Umbilical cord (tissue), 2 donors: ENCODE results near the gene CTIF. TPM values are rescaled to one million over a fixed set of nuclear protein-coding genes. Genes with fewer than 3 reads are reported as not detected.

Source experiments
- DNase-seq: peaks from one replicate; pipeline ENCODE4 v3.0.0-alpha.2; 2015; ENCODE audit warnings: low spot score
- total RNA-seq: library from RNA; depleted of rRNA; stranded (reverse); fragments of >200 nt; gene quantifications from one replicate; pipeline ENCODE4 v1.2.3, GENCODE V29; 2014; ENCODE audit warnings: low replicate concordance; ENCODE audit not compliant: insufficient read depth

CTIF gene
- total RNA-seq, 1 donor from 2014 or later: 39.7 TPM

DNA sequence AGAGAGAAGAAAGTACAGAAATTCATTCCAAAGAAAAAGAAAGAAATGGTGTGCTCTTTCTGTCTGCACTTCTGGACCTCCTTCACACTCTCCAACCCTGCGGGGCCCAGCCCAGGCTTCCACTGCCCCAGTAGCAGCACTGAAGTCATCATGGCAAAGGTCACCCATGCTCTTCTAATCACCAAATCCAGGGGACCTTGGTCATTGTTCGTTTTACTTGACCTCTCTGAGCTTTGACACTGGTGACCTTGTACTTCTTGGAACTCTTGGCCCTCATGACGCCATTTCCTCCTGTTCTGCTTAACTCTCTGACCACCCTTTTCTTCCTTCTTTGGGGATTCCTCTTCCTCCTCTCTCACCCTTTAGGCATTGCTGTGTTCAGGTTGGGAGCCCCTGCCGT is 306.3 kb downstream of the CTIF start:
- DNase-seq: no peak

DNA sequence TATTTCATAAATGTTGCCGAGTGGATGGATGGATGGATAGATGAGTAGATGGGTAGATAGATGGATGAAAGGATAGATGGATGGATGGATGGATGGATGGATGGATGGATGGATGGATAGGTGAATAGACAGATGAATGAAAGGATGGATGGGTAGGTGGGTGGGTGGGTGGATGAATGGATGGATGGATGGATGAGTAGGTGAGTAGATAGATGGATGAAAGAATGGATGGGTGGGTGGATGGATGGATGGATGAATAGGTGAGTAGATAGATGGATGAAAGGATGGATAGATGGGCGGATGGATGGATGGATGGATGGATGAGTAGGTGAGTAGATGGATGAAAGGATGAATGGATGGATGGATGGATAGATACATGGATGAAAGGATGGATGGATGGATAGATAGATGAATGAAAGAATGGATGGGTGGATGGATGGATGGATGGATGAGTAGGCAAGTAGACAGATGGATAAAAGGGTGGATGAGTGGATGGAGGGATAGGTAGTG is 307.6 kb downstream of the CTIF start:
- DNase-seq: no peak

DNA sequence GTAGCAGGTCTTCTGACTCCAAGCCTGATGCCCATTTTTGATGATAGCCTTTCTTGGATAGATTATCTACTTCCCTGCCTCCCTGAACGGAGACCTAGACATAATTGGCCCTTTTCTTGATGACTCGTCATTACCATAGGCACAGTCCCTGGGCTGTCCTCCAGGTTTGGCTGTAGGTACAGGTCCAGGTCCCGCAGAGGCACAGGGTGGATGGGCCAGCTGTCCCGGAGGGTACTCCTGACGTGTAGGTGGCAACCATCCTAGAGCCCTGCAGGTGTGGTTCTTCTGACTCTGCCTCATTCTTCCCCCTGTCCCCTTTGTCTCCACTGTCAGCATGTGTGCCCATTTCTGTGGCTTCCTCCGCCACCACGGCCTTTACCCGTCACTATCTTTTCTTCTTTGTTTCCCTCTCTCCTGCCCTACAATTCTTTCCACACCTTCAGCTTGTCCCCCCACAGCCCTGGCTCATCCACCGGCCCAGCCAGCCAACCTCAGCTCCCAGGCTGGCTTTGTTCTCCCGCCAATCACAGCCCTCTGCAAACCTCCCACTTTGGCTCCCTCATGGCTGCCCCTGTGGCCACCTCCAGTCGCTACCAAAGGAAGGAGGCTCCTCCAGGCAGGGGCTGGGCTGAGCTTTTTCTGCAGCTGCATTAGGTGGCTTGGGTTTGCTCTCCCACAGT is 309.1 kb downstream of the CTIF start:
- DNase-seq: no peak

DNA sequence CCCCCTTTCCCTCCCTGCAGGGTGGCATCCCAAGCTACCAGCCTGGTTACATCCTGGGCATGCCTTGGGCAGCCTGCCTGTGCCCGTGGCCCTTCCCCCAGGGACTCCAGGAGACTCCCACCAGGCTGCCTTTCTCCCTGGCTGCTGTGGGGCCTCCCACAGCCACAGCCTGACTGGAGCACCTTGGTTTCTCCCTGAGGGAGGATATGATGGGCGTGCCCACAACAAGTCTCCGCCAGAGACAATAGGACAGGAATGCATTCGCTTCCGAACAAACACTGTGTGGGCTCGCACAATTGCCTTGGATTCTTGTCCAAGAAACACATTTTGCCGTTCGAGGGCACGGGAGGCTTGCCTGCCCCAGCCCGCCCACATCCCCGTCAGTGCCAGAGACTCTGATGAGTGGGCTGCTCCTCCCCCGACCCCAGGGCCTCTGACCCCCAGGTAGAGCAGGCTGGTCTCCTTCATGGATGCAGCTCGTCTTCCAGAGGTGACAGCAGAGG is 309.9 kb downstream of the CTIF start:
- DNase-seq: peak; percentile 64

DNA sequence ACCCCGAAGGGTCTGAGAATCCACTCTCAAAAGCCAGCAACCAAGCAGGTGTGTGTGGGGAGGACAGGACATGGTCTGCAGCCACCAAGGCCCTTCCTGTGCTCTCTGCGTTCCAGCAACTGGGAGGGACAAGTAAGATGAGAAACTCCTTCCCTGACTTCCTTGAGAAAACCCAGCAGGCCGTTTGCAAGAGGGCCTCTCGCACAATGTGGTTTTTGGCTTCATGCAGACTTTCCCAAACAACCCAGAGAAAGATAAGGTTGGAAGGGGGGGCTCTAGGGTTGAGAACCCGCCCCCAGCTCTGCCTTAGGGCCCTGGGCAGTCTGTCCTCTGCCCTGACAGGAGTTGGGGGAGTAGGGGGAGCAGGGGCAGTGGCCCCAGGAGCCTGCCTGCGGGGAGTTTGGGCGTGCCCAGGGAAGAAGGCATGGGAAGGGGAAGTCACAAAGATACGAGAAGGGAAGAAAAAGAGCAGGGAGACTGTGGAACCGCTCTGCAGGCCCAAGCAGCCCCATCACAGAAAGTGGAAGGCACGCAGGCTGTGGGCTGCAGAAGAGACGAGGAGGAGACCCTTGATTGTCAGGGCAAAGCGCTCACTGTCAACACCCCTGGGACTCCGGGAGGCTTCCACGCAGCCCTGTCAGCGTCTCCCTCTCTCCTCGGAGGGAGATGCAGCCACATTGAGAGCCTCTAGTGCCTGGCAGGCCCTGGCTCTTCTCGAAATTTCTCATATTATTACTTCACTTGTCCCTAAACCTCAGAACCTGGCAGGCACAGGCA is 312.2 kb downstream of the CTIF start:
- DNase-seq: peak; percentile 98

DNA sequence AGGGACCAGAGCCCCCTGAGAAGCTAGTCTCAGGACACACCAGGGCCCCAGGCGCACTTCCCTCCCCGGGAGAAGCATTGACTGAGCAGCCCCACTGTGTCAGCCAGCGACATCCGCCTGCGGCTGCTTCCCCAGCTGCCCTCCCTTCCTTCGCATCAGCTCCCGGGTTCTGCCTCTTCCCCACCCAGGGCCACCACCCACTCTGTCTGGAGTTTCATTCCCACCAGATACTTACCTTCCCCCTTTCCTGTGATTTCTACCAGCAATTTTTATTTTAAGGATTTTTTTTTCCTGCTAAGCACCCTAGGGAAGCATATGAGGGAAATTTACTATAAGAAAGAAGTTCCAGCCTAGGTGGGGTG is 312.7 kb downstream of the CTIF start:
- DNase-seq: peak; percentile 84

DNA sequence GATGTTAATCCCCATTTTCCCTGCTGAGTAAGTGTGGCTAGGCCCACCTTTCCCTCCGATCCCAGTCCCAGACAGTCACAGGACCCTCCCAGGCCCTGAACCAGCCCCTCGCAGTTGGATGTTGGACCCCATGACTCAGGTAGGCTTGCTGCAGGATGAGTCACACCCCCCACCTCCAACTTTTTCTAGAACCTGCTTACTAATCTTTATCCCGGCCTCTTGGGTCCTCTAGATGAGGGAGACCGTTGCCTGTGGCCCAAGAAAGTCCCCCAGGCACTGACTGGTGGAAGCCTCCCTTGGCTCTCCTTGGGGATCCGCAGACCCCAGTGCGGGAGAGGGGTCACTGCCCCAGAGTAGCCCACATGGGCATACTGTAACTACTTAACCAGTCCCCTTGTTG is 313.5 kb downstream of the CTIF start:
- DNase-seq: no peak

DNA sequence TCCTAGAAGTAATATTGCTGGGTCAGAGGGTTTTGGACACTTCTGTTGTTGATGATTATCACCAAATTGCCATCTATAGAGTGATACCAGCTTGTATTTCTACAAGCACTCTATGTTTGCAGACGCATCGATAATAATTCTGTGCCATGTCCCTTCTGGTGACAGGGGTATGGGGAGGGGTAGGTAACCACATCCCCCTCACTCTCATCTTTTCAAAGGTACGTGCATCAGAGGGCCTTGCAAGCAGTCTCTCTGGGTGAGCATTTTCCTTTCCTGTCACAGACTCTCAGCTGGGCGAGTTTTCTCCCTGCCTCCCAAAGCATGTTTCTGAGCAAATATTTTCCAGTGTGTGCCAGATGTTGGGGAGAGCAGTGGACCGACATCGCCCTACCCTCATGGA is 314.0 kb downstream of the CTIF start:
- DNase-seq: no peak

DNA sequence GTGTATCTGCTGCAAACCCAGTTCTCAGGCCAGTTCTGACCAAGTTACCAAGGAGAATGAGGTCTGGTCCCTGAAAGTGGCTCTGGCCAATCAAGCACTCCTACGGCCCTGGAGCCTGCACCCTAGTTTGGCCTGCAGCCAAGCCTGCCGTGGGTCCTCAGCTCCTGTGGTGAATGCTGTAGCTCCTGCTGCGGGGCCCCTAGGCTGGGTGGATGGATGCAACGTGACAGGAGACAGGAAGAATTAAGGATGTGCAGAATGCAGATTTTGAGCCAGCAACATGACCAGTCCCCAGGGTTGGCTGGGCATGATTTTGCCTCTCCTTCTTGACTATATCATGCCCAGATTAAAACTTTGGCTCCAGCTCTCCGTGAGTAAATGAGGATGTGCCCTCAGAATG is 314.8 kb downstream of the CTIF start:
- DNase-seq: peak; percentile 66

DNA sequence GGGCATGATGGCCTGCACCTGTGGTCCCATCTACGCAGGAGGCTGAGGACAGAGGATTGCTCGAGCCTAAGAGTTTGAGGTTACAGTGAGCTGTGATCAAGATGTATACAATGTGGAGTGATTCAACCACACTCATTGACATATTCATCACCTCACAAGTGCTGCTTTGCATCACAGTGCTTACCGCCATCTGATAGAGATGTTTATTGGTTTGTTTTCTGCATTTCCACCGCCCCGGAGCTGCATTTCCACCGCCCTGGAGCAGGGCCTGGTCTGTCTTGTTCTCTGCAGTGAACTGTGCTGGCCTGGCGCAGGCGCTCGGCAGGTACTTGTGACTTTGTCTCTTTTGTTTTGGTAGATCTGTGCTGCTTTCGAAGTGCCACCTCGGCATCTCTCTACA is 315.9 kb downstream of the CTIF start:
- DNase-seq: no peak

DNA sequence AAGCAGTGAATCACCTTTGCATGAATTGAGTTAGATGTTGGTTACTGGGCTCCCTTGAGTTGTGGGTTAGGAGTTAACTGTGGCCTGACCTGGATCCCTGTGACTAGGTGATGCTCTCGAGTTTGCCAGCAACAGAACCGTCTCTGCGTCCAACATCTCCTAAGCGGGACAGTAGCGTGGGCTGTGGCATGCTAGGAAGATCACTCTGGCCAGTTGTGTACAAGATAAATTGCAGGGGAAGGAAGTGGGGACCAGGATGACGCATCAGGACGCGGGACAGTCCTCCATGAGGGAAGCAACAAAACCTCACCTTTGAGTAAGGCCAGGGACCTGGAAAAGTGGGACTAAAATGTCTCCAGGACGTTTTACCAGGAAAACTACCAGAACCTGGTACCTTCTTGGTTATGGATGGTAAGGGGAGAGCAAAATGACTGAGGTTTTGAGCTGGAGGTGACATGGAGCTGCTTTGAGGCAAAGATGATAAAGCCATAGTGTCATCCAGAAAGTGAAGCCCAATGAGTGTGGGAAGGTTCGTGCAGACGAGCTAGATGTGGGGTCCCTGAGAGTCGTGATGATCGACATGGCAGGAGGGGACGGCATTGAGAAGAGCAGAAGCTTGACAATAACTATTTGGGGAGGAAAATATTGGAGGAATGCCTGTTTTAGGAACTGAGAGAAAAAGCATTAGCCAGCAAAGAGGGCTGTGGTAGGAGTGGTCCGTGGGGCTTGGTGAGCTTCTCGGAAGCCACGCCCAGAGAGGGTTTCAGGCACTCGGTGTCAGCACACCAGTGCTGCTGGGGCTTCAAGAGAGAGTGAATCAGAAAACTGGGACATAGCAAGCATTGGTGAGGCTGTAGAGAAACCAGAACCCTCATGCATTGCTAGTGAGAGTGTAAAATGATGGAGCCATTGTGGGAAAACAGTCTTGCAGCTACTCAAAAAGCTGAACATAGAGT is 316.9 kb downstream of the CTIF start:
- DNase-seq: peak; percentile 79

DNA sequence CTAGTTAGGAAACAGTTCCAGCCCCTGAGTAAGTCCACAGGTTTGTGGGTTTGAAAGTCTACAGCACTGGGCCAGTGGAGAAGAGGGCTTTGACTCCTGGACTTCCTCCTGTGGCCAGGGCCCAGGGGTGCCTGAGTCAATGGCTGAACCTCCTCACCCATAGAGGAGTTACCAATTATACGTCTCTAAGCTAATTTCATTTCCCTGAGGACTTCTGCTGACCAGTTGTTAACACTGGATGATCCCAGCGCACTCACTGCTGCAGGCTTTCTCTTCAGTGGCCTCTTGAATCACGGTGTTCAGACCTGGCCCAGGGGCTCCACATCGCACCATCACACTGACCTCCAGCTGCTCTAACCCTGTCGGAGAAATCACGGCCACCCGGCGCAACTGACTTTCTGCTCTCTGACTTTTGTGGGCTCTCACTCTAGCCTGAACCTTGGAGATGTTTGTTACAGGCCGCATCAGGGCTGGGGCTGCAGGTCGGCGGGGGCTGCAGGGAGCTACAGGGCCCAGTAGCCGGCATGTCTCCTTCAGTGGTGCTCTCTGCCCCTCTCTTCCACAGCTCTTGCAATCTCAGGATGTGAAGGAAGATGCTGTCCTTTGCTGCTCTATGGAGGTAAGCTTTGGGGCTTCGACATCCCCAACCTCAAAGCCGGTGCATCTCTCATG is 318.3 kb downstream of the CTIF start:
- DNase-seq: no peak

DNA sequence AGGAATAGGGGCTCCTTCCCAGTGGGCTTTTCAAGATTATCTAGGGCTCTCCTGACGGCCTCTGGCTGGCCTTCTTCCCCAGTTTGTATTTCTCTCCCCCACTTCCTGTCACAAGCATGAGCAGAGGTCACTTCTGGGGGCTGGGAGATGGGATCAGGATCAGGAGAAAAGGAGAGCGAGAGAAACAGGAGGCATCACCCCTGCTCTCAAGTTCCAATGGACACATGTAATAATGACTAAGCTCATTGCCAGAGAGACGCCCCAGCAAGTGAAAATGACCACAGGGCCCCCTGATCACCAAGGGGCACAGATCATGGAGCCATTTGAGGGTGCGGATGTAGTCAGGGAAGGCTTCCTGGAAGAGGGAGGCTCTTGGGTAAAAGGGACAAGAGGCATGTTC is 319.8 kb downstream of the CTIF start:
- no peak for DNase-seq

DNA sequence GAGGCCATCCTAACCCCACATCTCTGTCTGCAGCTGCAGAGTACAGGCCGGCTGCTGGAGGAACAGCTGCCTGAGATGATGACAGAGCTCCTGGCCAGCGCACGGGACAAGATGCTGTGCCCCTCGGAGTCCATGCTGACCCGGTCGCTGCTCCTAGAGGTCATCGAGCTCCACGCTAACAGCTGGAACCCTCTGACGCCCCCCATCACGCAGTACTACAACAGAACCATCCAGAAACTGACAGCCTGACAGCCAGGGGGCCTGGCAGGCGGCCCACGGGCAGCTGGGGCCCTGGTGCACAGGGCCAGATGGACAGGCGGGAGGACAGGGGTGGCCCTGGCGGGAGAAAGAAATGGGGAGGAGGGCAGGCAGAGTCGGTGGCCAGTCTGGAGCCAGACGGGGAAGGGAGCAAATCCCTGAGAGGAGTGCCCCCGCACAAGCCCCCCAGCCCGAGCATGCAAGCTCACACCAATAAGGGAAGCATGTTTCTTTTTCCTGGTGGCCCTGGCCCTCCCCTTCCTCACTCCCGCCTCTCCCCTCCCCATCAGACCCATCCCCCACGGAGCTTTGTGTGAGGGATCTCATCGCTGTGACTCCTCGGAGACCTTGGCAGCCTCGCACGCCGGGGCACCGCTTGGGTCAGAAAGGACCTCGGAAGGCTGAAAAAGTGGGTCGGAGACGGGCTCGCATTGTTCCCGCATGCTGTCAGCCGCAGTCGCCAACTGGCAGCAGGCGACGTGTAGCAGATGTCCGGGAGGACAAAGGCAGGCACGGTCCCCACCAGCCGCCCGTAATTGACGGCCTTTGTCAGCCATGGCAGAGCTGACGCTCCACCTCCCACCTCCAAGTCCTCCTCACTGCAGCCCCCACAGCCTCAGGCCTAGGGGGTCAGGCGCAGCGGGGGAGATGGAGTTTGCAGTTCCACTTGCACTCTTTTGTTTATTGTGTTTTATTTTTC is 320.8 kb downstream of the CTIF start:
- no peak for DNase-seq

DNA sequence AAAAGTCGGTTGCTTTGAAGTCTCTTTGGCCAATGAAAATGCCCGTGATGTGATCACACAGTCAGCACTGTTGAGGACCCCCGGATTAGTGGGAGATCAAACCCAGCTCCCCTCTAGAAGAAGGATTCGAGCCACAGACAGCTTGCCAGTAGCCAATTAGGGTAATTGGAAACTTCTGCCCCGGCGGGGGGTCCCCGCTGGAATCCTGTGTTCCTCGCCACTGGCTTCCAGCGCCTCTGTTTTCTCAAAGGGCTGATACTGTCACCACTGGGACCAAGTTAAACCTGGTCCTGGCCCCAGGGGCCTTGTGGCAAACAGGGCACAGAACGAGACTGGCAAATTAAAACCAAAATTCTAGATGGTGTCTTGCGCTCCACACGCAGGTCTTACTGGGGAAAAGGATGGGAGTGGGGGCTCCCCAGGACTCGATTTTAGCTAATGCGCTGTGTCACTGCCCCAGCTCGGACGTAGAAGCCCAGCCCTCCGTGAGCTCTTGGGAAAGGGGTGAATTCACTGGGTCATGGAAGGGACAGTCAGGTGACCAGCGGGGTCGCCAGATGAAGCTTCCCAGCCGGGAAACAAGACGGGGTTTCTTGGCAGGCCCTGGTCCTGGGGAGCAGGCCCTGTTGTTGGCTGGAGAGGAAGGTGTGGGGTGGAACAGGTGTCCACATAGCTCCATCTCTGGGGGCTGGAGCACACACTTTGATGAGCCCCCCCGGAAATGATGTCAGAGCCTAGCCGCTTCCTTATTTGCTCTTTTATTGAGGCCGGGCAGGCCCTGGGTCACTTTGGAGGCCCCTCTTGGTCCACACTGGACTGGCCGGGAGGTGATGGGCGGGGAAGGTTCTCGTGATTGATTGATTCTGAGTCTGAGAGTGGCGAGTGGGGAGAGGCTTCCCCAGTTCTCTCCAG is 321.7 kb downstream of the CTIF start:
- no peak for DNase-seq

DNA sequence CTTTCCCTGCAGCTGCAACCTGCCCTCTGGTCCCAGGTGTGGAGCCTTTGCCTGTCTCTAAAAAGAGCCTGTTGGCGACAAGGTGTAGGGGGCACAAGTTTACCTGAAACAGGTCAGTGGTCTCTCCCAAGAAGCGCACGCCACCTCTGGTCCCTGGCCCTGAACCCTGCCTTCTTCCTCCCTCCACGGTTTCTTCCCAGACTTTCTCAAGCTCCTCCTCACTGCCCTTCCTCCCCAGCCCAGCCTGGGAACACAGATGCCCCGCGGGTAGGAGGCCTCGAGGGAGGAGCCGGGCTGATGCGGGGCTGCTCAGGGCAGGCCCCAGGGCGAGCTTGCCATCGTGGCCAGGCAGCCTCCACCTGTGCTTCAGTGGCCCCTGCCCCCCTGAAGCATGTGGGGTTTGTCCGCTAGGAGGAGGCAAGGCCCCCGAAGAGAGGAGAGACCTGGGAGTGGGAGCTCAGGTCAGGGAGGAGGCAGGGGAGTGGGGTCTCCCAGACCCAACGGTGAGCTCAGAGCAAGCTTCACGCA is 322.4 kb downstream of the CTIF start:
- DNase-seq: peak; percentile 72

DNA sequence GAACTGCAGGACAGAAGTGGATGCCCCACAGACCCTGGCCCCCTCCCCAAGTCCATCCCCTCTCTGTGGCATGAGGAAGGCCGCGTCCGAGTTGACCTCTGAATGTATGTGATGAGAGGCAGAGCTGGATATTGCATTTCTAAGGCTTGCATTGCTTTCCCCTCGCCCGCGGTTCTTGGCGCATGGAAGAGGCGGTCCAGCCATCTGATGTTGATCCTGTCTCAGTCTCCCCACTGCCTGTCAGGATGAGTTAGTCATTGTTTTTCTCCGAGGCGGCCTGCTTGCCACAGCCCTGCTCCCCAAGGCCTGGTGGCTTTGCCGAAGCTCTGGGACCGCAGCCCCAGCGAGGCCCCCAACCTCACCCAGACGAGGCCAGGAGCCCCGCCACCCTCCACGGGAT is 323.3 kb downstream of the CTIF start:
- DNase-seq: peak; percentile 76

DNA sequence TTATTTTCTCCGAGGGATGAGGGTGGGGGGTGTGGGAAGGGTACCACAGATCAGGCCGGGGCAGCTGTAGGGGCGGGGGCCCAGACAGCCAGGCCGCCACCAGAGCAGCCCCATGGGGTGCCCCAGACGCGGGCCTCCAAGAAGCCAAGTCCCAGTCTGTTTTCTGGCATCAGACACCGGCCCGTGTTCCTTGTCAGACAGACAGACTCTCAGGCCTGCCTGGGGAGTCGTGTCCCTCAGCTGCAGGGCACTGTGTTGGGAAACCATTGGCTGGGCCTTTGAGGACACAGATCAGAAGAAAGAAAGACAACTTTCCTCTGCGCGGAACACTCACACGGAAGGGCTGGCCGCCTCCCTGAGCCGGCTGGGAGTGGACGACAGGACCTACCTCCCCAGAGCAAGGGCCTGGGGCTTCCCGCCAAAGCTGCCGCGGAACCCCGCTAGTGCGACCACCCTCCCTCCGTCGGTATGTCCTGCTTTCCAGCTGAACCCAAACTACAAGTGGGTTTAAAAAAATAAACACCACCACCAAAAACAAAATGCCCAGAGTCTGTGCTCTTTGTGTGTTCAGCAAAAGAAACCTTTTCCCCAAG is 323.9 kb downstream of the CTIF start:
- DNase-seq: no peak
